Measurements from ENCODE around the gene TRAM2.

Gene TRAM2

DNA sequence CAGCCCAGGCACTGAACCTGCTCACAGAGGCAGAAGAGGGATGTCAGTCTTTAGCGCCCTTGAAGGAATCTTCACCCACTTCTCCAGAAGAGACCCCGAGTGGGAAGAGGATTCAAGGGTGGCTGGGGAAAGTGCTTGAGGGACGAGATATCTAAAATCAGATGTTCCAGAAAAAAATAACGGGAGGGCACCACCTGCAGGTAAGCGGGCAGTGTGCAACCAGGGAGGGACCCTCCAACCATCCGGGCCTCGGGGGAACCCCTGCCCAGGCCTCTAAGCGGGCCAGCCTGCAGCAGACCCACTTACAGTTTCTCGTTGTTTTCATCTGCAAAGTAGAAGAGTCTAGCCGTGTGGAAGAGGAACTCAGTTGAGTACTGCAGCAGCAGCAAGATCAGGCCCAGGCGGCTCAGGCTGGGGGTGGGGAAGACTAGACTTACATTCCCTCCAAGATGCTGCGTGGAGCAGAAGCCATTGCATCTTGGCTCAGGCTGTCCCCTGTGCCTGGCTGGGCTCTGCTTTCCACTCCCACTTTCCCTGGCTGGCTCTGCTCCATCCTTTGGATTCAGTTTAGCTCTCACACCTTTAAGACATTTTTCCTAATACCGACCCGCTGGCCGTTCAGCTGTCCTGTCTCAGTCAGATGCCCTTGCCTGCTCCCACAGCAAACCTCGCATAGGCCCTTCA is 71.0 kb downstream of the TRAM2 start:
- no peak for DNase-seq
- Histone ChIP-seq H3K27ac (ENCODE audit: low read depth, low read length) (no peak overlapping the region), H2AFZ (ENCODE audit: insufficient read depth, low read length, poor library complexity) (no peak overlapping the region), H2BK12ac (ENCODE audit: low read length) (no peak overlapping the region), H2BK120ac (ENCODE audit: insufficient read depth, low read length, poor library complexity) (no peak overlapping the region), H3K79me1 (ENCODE audit: low read length) (peaks cover 2% of the 10 kb centered on the region), H3K4ac (ENCODE audit: low read depth, low read length) (no peak overlapping the region), H3K14ac (ENCODE audit: low read length) (no peak overlapping the region), H3K18ac (ENCODE audit: low read length) (no peak overlapping the region), H3K4me1 (ENCODE audit: control insufficient read depth in 1 of 2, insufficient read depth in 2 of 2, low read length in 2 of 2) (peaks cover 21 to 22% of the 10 kb centered on the region in 2 experiments), H3K4me2 (ENCODE audit: low read length) (no peak overlapping the region), H4K91ac (ENCODE audit: low read depth, low read length) (no peak overlapping the region), H2AK5ac (ENCODE audit: low read length) (no peak overlapping the region), H3K27me3 (ENCODE audit: insufficient read depth, low read length) (no peaks in the 10 kb centered on the region), H3K36me3 (ENCODE audit: control insufficient read depth in 1 of 2, insufficient read depth in 2 of 2, low read length in 2 of 2) (peaks cover 38 to 50% of the 10 kb centered on the region in 2 experiments), H3K9me3 (ENCODE audit: insufficient read depth, low read depth, low read length) (no peaks in the 10 kb centered on the region), H3K4me3 (ENCODE audit: low read depth, low read length) (no peak overlapping the region), H3K23ac (ENCODE audit: low read length) (no peak overlapping the region), H3K79me2 (ENCODE audit: control insufficient read depth, insufficient read depth, low read length, poor library complexity) (no peaks in the 10 kb centered on the region), H4K8ac (ENCODE audit: low read depth, low read length) (no peak overlapping the region), H3K9ac (ENCODE audit: low read length) (no peak overlapping the region), H2BK5ac (ENCODE audit: low read depth, low read length, poor library complexity) (no peak overlapping the region), H4K12ac (ENCODE audit: low read depth, low read length) (no peak overlapping the region)
- WGBS (ENCODE audit: extremely low coverage, insufficient coverage, insufficient read length), result no CpG with 5 or more reads among the region's 16 CpGs

DNA sequence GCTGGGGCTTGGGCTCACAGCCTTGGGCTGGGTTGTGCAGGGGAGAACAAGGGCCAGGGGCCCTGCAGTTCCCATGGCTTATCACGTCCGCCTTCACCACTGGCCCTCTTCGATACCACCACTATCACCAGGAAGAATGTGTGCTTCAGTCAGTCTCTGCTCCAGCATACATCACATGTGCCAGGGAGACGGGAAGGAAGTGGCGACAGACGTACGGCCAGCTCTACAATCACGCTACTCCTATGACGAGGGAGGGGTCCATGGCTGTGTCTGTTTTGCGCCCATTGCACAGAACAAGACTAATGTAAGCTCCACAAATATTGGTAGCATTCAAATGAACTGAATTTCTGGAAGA is 72.1 kb downstream of the TRAM2 start:
- Histone ChIP-seq H3K9ac (ENCODE audit: low read length) (no peak overlapping the region), H2BK12ac (ENCODE audit: low read length) (no peak overlapping the region), H3K79me2 (ENCODE audit: control insufficient read depth, insufficient read depth, low read length, poor library complexity) (no peaks in the 10 kb centered on the region), H4K8ac (ENCODE audit: low read depth, low read length) (no peak overlapping the region), H4K12ac (ENCODE audit: low read depth, low read length) (no peak overlapping the region), H3K4me3 (ENCODE audit: low read depth, low read length) (no peak overlapping the region), H3K4ac (ENCODE audit: low read depth, low read length) (no peak overlapping the region), H3K4me2 (ENCODE audit: low read length) (no peak overlapping the region), H3K4me1 (ENCODE audit: control insufficient read depth in 1 of 2, insufficient read depth in 2 of 2, low read length in 2 of 2) (peaks cover 21 to 22% of the 10 kb centered on the region in 2 experiments), H2AFZ (ENCODE audit: insufficient read depth, low read length, poor library complexity) (no peak overlapping the region), H3K23ac (ENCODE audit: low read length) (no peak overlapping the region), H3K36me3 (ENCODE audit: control insufficient read depth in 1 of 2, insufficient read depth in 2 of 2, low read length in 2 of 2) (peaks cover 38 to 54% of the 10 kb centered on the region in 2 experiments), H3K18ac (ENCODE audit: low read length) (no peak overlapping the region), H2AK5ac (ENCODE audit: low read length) (no peak overlapping the region), H3K9me3 (ENCODE audit: insufficient read depth, low read depth, low read length) (no peaks in the 10 kb centered on the region), H3K27me3 (ENCODE audit: insufficient read depth, low read length) (no peaks in the 10 kb centered on the region), H3K27ac (ENCODE audit: low read depth, low read length) (no peak overlapping the region), H2BK5ac (ENCODE audit: low read depth, low read length, poor library complexity) (no peak overlapping the region), H4K91ac (ENCODE audit: low read depth, low read length) (no peak overlapping the region), H2BK120ac (ENCODE audit: insufficient read depth, low read length, poor library complexity) (no peak overlapping the region), H3K14ac (ENCODE audit: low read length) (no peak overlapping the region), H3K79me1 (ENCODE audit: low read length) (peaks cover 2% of the 10 kb centered on the region)
- DNase-seq, result peak in 1 of 2 donors; percentile 10
- whole genome bisulfite sequencing (ENCODE audit: extremely low coverage, insufficient coverage, insufficient read length), result no CpG with 5 or more reads among the region's 10 CpGs

DNA sequence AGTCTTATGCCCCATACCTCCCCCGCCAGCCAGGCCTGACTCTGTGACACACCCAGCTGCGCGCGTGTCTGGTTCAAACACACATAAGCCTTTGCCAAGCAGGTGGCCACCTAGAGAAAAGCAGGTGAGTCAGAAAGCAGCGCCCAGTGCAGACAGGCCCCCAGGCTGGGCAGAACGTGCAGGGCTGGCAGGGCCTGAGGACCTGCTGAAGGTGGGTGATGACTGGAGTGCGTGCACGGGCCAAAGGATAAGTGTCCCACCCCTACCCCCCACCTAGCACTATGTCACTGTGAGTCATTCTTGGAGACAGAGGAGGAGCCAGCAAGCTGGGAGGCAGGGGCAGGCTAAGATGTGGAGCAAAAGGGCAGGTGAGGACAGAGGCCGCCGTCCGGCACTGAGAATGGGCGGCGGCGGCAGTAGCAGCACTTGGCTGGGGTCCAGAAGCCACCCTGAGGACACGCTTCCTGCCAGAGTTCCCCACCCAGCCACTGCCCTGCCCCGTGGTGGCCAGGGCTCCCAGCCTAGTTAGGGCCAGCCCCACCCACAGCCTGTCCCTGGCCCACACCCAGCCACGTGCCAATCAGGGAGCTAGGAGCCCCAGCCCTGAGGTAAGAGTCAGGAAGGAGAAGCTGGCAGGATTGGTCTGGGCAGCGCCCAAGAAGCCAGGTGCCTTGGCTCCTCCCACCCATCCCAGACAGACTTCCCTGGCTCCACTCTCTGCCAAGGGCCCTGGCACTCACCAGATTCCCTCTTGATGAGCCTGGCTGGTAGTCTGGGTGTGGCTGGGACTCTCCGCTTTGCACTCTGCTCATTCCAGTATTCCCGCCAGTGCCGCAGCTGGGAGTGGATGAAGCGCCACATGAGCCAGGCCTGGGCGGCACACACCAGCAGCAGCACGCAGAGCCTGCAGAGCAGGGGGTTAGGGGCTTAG is 72.7 kb downstream of the TRAM2 start:
- no peak overlapping the region for H3K4ac ChIP-seq (ENCODE audit: low read depth, low read length)
- H3K23ac ChIP-seq (ENCODE audit: low read length), result no peak overlapping the region
- no peak overlapping the region for H4K12ac ChIP-seq (ENCODE audit: low read depth, low read length)
- peak overlapping the region; percentile 43 for H3K27ac ChIP-seq (ENCODE audit: low read depth, low read length)
- no peak overlapping the region for H3K9ac ChIP-seq (ENCODE audit: low read length)
- peaks cover 34 to 48% of the 10 kb centered on the region in 2 experiments for H3K36me3 ChIP-seq (ENCODE audit: control insufficient read depth in 1 of 2, insufficient read depth in 2 of 2, low read length in 2 of 2)
- no peak overlapping the region for H3K4me3 ChIP-seq (ENCODE audit: low read depth, low read length)
- no peak overlapping the region for H2BK120ac ChIP-seq (ENCODE audit: insufficient read depth, low read length, poor library complexity)
- H3K14ac ChIP-seq (ENCODE audit: low read length), result no peak overlapping the region
- no peak overlapping the region for H3K18ac ChIP-seq (ENCODE audit: low read length)
- no CpG with 5 or more reads among the region's 24 CpGs for WGBS (ENCODE audit: extremely low coverage, insufficient coverage, insufficient read length)
- DNase-seq, result peak; percentile 96 to 99
- peaks cover 26 to 28% of the 10 kb centered on the region in 2 experiments for H3K4me1 ChIP-seq (ENCODE audit: control insufficient read depth in 1 of 2, insufficient read depth in 2 of 2, low read length in 2 of 2)
- peaks cover 2% of the 10 kb centered on the region for H3K79me1 ChIP-seq (ENCODE audit: low read length)
- H4K91ac ChIP-seq (ENCODE audit: low read depth, low read length), result peak overlapping the region; percentile 2
- H2AFZ ChIP-seq (ENCODE audit: insufficient read depth, low read length, poor library complexity), result peak overlapping the region; percentile 13
- H3K9me3 ChIP-seq (ENCODE audit: insufficient read depth, low read depth, low read length), result no peaks in the 10 kb centered on the region
- no peak overlapping the region for H4K8ac ChIP-seq (ENCODE audit: low read depth, low read length)
- no peak overlapping the region for H2BK12ac ChIP-seq (ENCODE audit: low read length)
- H2BK5ac ChIP-seq (ENCODE audit: low read depth, low read length, poor library complexity), result no peak overlapping the region
- no peak overlapping the region for H2AK5ac ChIP-seq (ENCODE audit: low read length)
- H3K4me2 ChIP-seq (ENCODE audit: low read length), result no peak overlapping the region
- no peaks in the 10 kb centered on the region for H3K79me2 ChIP-seq (ENCODE audit: control insufficient read depth, insufficient read depth, low read length, poor library complexity)
- no peaks in the 10 kb centered on the region for H3K27me3 ChIP-seq (ENCODE audit: insufficient read depth, low read length)

DNA sequence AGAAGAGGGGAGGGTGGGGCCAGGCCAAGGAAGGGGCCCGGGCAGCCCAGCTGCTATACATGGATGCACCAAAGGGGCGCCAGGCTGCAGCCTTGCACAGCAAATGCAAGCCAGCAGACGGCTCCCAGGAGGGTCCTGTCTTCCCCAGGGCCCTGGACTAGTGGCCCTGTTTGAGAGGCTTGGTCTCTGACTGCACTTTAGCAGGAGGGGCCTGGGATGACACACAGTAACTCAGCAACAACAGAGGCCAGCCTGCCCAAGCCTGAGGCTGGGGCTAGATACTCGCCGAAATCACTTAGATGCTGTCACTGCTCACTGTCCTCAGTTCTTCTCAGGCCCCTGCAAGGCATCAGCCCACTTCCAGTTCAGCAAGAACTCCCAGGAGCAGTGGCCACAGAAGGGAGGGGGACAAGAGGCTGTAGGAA is 73.5 kb downstream of the TRAM2 start:
- Histone ChIP-seq H3K4me2 (ENCODE audit: low read length) (no peak overlapping the region), H4K91ac (ENCODE audit: low read depth, low read length) (no peak overlapping the region), H2BK120ac (ENCODE audit: insufficient read depth, low read length, poor library complexity) (no peak overlapping the region), H3K23ac (ENCODE audit: low read length) (no peak overlapping the region), H4K8ac (ENCODE audit: low read depth, low read length) (no peak overlapping the region), H2BK5ac (ENCODE audit: low read depth, low read length, poor library complexity) (no peak overlapping the region), H2BK12ac (ENCODE audit: low read length) (no peak overlapping the region), H3K9ac (ENCODE audit: low read length) (no peak overlapping the region), H3K79me1 (ENCODE audit: low read length) (peaks cover 5% of the 10 kb centered on the region), H3K79me2 (ENCODE audit: control insufficient read depth, insufficient read depth, low read length, poor library complexity) (no peaks in the 10 kb centered on the region), H4K12ac (ENCODE audit: low read depth, low read length) (no peak overlapping the region), H3K27me3 (ENCODE audit: insufficient read depth, low read length) (no peaks in the 10 kb centered on the region), H3K36me3 (ENCODE audit: control insufficient read depth in 1 of 2, insufficient read depth in 2 of 2, low read length in 2 of 2) (peaks cover 30 to 45% of the 10 kb centered on the region in 2 experiments), H3K18ac (ENCODE audit: low read length) (no peak overlapping the region), H3K4ac (ENCODE audit: low read depth, low read length) (no peak overlapping the region), H2AFZ (ENCODE audit: insufficient read depth, low read length, poor library complexity) (no peak overlapping the region), H3K9me3 (ENCODE audit: insufficient read depth, low read depth, low read length) (no peaks in the 10 kb centered on the region), H2AK5ac (ENCODE audit: low read length) (no peak overlapping the region), H3K4me1 (ENCODE audit: control insufficient read depth in 1 of 2, insufficient read depth in 2 of 2, low read length in 2 of 2) (peaks cover 31 to 34% of the 10 kb centered on the region in 2 experiments), H3K27ac (ENCODE audit: low read depth, low read length) (peak overlapping the region; percentile 43), H3K4me3 (ENCODE audit: low read depth, low read length) (no peak overlapping the region), H3K14ac (ENCODE audit: low read length) (no peak overlapping the region)
- no peak for DNase-seq
- WGBS (ENCODE audit: extremely low coverage, insufficient coverage, insufficient read length), result no CpG with 5 or more reads among the region's 5 CpGs

Data from trophoblast cell (in vitro differentiated cells and primary cell).